HG03135 (cell line): ENCODE measurements around the gene MYMK.
A peak's percentile ranks its signal among the peaks of the same experiment; 100 is the strongest.

Source experiments
- ATAC-seq: cut with Tn5 transposase; IDR thresholded peaks from one replicate; pipeline ENCODE4 v1.9.1; 2021; ENCODE audit warnings: mild to moderate bottlenecking, moderate library complexity; ENCODE audit not compliant: unreplicated experiment

MYMK gene

DNA sequence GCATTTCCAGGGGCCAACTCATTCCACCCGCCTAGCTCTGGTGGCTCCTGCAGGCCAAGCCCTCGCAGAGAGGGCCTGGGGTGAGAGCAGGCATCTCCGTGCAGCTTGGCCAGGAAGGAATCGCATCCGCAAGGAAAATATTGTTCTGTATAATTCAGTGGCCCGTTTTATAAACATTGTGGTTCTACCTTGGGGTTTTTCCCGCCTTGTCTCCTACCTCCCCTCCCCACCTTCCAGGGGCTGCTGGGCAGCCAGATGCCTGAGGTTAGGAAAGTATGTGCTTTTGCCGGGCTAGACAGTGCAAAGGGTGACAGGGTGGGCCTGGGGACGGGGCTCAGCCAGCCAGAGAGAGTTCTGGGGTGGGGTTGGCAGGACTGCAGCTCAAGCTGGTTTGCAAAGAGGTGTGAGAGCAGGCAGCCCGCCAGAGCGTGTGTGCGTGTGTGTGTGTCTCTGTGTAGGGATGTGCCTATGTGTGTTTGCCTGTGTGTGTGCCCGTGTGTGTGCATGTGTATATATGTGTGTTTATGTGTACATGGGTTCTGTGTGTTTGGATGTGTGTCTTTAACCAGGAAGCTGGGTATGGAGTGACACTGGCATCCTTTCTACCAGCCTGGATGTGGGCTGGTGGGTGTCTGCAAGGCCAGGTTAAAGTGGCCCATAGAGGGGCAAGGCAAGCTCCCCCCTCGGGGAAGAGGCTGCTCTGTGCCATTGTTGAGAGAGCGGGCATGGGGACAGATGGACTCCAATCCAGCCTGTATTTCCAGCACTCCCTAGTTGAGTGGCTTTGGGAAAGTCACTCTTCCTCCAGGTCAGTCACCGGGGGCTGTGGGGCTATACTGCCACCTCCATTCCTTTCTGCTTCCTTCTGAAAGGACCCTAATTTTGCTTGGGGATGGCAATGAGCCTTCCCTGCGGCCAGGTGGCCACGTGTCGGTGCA is 35.2 kb downstream of the MYMK start:
- ATAC-seq: no peak

GRCh38 chr9:133488686-133489252 is 36.0 kb downstream of the MYMK start:
- no peak for ATAC-seq

GRCh38 chr9:133487331-133487725 is 37.4 kb downstream of the MYMK start:
- no peak for ATAC-seq

DNA sequence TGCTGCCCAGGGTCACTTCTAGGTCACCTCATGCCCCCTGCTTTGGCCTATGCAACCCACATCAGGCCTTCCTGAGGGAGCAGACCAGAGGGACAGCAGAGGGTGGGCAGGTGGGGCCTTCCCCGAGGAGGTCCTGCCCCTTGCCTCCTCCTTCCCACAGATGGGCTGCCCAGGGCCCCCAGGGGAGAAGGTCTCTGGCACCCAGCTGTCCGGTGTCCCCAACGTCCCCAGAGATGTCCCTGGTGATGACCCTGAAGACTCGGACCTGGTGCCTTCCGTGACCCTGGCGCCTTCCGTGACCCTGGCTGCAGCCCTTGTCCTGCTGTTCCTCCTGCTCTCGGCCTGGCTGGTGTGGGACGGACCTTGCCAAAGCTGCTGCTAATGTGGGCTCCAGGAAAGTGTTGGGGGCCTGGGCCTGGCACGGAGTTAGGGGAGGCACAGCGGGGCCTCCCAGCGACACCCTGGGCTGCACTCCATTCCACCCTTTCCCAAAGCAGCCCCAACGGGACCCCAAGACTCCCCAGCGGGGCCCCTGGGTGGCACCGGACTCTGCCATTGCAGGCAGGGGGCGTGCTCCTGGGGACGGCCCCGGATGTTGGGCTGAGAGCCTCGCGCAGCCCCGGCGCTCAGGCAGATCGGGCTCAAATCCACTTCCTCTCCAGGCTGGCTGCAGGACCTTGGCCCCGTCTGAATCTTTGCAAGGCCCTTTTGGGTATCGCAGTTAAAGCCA is 39.1 kb downstream of the MYMK start:
- no peak for ATAC-seq

DNA sequence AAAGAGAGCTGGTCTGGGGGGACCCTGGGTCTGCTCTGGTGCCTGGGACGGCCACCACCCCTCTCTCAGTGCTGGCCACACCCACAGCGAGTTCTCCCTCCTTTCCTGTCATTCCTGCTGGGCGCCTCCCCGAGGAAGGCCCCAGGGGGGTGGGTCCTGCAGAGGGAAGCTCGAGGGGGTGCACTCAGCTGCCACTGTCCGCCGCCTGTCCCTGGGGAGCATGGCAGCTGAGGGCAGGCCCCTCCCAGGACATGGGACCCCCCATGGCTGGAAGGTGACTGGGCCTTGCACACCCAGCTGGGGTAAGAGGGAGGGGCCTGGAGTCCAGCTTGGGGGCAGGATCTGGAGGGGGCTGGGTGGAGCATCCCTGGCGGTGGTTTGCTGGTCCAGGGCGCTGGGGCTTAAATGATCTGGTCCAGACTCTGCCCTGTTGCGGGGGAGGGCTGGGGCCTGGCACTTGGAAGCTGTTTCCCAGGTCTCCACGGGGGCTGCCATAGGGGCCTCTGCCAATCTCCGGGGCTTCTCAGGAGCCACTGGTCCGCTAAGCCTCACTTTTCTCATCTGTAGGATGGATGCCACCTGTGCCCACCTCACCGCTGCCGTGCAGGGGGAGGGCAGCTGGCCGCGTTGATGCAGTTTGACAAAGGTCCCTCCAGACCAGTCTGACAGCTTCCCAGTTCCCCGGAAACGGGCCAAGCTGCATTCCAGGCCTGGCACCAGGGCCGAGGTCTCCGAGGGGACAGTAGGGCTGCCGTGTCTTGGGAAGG is 39.9 kb downstream of the MYMK start:
- ATAC-seq: no peak

DNA sequence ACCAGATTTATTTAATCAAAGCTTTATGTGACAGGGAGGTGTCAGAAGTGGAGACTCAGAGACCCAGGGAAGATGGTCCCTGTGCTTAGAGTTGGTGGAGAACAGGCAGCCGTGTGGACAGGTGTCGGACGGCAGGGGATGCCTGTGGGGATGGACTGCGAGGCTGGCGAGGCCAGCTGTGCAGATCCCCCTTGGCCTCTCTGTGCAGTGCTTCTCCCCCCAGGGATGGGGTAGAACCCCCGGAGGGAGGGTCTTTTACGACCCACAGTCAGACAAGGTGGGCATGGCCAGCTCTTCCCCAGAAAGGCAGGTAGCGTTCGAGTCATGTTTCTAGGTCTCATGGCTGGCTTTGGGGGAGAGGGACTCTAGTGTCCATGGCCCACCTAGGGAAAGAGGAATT is 41.1 kb downstream of the MYMK start:
- no peak for ATAC-seq

GRCh38 chr9:133478851-133479711 is 45.7 kb downstream of the MYMK start, which contains the start of gene SLC2A6:
SLC2A6 (minus strand) TSS chr9:133479099; CDS start chr9:133479059, 40 bp downstream.
- peak; percentile 91 for ATAC-seq

GRCh38 chr9:133477992-133478850 is 46.5 kb downstream of the MYMK start:
- ATAC-seq: peak; percentile 46

GRCh38 chr9:133477461-133477860 is 47.3 kb downstream of the MYMK start:
- ATAC-seq: no peak

- no peak for ATAC-seq
Observed at GRCh38 chr9:133476941-133477340, 47.8 kb downstream of the MYMK start.

- ATAC-seq: no peak
Observed at GRCh38 chr9:133476036-133476931, 48.5 kb downstream of the MYMK start.

GRCh38 chr9:133475292-133476012 is 49.3 kb downstream of the MYMK start:
- ATAC-seq: no peak

DNA sequence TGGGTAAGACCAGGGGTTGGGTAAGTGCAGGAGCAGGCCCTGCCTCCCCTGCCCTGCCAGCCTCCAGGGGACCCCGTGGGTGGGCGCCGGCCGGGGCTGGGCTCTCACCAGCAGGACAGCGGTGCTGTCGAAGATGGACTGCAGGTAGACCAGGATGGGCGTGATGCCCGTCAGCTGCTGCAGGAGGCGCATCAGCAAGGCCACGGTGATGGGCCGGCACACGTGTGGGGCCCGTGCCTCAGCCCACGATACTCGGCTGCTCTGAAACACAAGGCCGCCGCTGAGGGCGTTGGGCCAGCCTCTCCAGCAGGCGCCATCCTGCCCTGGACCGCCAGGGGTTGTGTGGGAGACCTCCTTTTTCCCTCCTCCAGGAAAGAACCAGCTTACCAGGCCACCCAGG is 49.9 kb downstream of the MYMK start:
- ATAC-seq: no peak

- ATAC-seq: no peak
Observed at GRCh38 chr9:133474215-133474614, 50.5 kb downstream of the MYMK start.

DNA sequence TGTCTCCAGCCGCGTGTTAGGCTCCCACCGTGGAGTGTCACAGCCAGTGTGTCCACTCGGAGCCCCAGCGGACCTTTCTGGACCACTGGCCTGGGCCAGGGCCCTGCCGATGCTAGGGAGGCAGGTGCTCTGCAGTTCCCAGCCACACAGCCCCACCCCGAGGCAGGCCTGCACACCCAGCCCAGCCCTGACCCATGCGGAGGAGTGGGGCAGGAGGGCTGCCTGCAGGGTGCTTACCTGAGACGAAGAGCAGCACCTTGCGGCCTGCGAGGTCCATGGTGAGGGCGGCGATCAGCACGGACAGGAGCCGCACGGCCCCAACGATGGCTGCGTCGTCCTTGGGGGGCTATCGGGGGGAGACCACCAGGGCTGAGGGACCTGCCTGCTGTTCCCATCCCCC is 51.0 kb downstream of the MYMK start:
- no peak for ATAC-seq

- ATAC-seq: no peak
Observed at GRCh38 chr9:133472753-133473378, 51.9 kb downstream of the MYMK start.

DNA sequence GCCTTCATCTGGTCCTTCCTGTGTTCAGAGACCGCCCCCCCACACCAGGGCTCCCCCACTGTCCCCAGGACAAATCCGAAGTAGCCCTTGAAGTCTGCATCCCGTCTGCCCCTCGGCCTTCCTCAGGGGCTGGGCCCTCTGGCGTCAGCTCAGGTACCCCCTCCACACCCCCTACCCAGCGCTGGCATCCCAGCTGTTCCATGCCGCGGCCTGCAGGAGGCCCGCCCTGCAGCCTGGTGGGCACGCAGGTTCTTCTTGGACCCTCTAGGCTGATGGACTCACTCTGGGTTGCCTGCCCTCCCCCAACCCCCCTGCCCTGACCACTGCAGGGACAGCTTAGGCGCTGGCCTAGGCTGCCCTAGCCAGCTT is 52.5 kb downstream of the MYMK start:
- no peak for ATAC-seq
